Ammon's horn (tissue), 1 donor: ENCODE measurements around the gene WASHC4.

Experiments
- DNase-seq: peaks from one replicate; pipeline ENCODE4 v3.0.0-alpha.2; 2016; ENCODE audit warnings: low spot score

The WASHC4 gene

GRCh38 chr12:105107494-105108371 is at the start of gene WASHC4:
Gene WASHC4 (plus strand): TSS chr12:105107731. CDS start chr12:105107801, 70 bp downstream.
- peak; percentile 96 for DNase-seq

- no peak for DNase-seq
These were observed 46.7 kb upstream of the WASHC4 start for GRCh38 chr12:105060715-105061378.

GRCh38 chr12:105064564-105065178 is 42.9 kb upstream of the WASHC4 start:
- no peak for DNase-seq

GRCh38 chr12:105067511-105068031 is 40.0 kb upstream of the WASHC4 start:
- DNase-seq: peak; percentile 18

GRCh38 chr12:105069936-105070702 is 37.4 kb upstream of the WASHC4 start:
- no peak for DNase-seq

GRCh38 chr12:105071981-105072380 is 35.5 kb upstream of the WASHC4 start:
- DNase-seq: no peak

GRCh38 chr12:105072888-105073488 is 34.5 kb upstream of the WASHC4 start:
- no peak for DNase-seq

- no peak for DNase-seq
These were observed 31.4 kb upstream of the WASHC4 start for GRCh38 chr12:105076098-105076497.

- no peak for DNase-seq
These were observed 30.6 kb upstream of the WASHC4 start for GRCh38 chr12:105076913-105077312.

GRCh38 chr12:105077435-105077834 is 30.1 kb upstream of the WASHC4 start:
- no peak for DNase-seq

- no peak for DNase-seq
These were observed 28.6 kb upstream of the WASHC4 start for GRCh38 chr12:105078712-105079570.

- peak; percentile 5 for DNase-seq
These were observed 24.5 kb upstream of the WASHC4 start for GRCh38 chr12:105083031-105083430.

GRCh38 chr12:105083551-105084105 is 23.9 kb upstream of the WASHC4 start:
- peak; percentile 64 for DNase-seq

GRCh38 chr12:105084251-105085250 is 23.0 kb upstream of the WASHC4 start, which contains the start of gene ALDH1L2:
Gene ALDH1L2 (minus strand): TSS chr12:105084458. CDS start chr12:105084436, 22 bp downstream.
- peak; percentile 75 for DNase-seq

- no peak for DNase-seq
These were observed 22.0 kb upstream of the WASHC4 start for GRCh38 chr12:105085501-105085900.

- no peak for DNase-seq
These were observed 17.7 kb upstream of the WASHC4 start for GRCh38 chr12:105089817-105090216.

GRCh38 chr12:105090361-105090760 is 17.2 kb upstream of the WASHC4 start:
- DNase-seq: no peak

GRCh38 chr12:105091476-105092206 is 15.9 kb upstream of the WASHC4 start:
- no peak for DNase-seq
